ENCODE data around the gene C16orf82.

The C16orf82 gene

GRCh38 chr16:27109666-27110523 is 43.2 kb downstream of the C16orf82 start:
- H3K79me1 ChIP-seq (ENCODE audit: low read length), result no peaks in the 10 kb centered on the region
- no peak overlapping the region for H2AFZ ChIP-seq (ENCODE audit: insufficient read depth, low read length, poor library complexity)
- H3K18ac ChIP-seq (ENCODE audit: low read length), result no peak overlapping the region
- no peak overlapping the region for H4K91ac ChIP-seq (ENCODE audit: low read depth, low read length)
- no peak overlapping the region for H4K8ac ChIP-seq (ENCODE audit: low read depth, low read length)
- no peak overlapping the region for H3K4me3 ChIP-seq (ENCODE audit: low read depth, low read length)
- H2BK120ac ChIP-seq (ENCODE audit: insufficient read depth, low read length, poor library complexity), result no peak overlapping the region
- no peak overlapping the region for H3K4ac ChIP-seq (ENCODE audit: low read depth, low read length)
- peaks cover 0 to 2% of the 10 kb centered on the region in 2 experiments for H3K4me1 ChIP-seq (ENCODE audit: control insufficient read depth in 1 of 2, insufficient read depth in 2 of 2, low read length in 2 of 2)
- no peak overlapping the region for H3K23ac ChIP-seq (ENCODE audit: low read length)
- no peaks in the 10 kb centered on the region for H3K36me3 ChIP-seq (ENCODE audit: control insufficient read depth in 1 of 2, insufficient read depth in 2 of 2, low read length in 2 of 2)
- H3K9ac ChIP-seq (ENCODE audit: low read length), result no peak overlapping the region
- no peaks in the 10 kb centered on the region for H3K27me3 ChIP-seq (ENCODE audit: insufficient read depth, low read length)
- H3K27ac ChIP-seq (ENCODE audit: low read depth, low read length), result no peak overlapping the region
- no peaks in the 10 kb centered on the region for H3K9me3 ChIP-seq (ENCODE audit: insufficient read depth, low read depth, low read length)
- DNase-seq, result peak; percentile 24 to 62
- H2AK5ac ChIP-seq (ENCODE audit: low read length), result no peak overlapping the region
- no peaks in the 10 kb centered on the region for H3K79me2 ChIP-seq (ENCODE audit: control insufficient read depth, insufficient read depth, low read length, poor library complexity)
- no peak overlapping the region for H3K14ac ChIP-seq (ENCODE audit: low read length)
- H2BK5ac ChIP-seq (ENCODE audit: low read depth, low read length, poor library complexity), result no peak overlapping the region
- H4K12ac ChIP-seq (ENCODE audit: low read depth, low read length), result no peak overlapping the region
- no peak overlapping the region for H2BK12ac ChIP-seq (ENCODE audit: low read length)
- peak overlapping the region; percentile 77 for H3K4me2 ChIP-seq (ENCODE audit: low read length)
- no CpG with 5 or more reads among the region's 61 CpGs for WGBS (ENCODE audit: extremely low coverage, insufficient coverage, insufficient read length)

- Histone ChIP-seq H2BK120ac (ENCODE audit: insufficient read depth, low read length, poor library complexity) (no peak overlapping the region), H2AFZ (ENCODE audit: insufficient read depth, low read length, poor library complexity) (no peak overlapping the region), H3K4me2 (ENCODE audit: low read length) (no peak overlapping the region), H4K91ac (ENCODE audit: low read depth, low read length) (no peak overlapping the region), H2BK5ac (ENCODE audit: low read depth, low read length, poor library complexity) (no peak overlapping the region), H3K18ac (ENCODE audit: low read length) (no peak overlapping the region), H4K8ac (ENCODE audit: low read depth, low read length) (no peak overlapping the region), H2BK12ac (ENCODE audit: low read length) (no peak overlapping the region), H3K27ac (ENCODE audit: low read depth, low read length) (no peak overlapping the region), H3K9me3 (ENCODE audit: insufficient read depth, low read depth, low read length) (no peaks in the 10 kb centered on the region), H3K4me3 (ENCODE audit: low read depth, low read length) (no peak overlapping the region), H2AK5ac (ENCODE audit: low read length) (no peak overlapping the region), H3K79me1 (ENCODE audit: low read length) (no peaks in the 10 kb centered on the region), H3K4me1 (ENCODE audit: control insufficient read depth in 1 of 2, insufficient read depth in 2 of 2, low read length in 2 of 2) (peaks cover 0 to 2% of the 10 kb centered on the region in 2 experiments), H3K14ac (ENCODE audit: low read length) (no peak overlapping the region), H3K4ac (ENCODE audit: low read depth, low read length) (no peak overlapping the region), H3K9ac (ENCODE audit: low read length) (no peak overlapping the region), H3K36me3 (ENCODE audit: control insufficient read depth in 1 of 2, insufficient read depth in 2 of 2, low read length in 2 of 2) (no peaks in the 10 kb centered on the region), H3K23ac (ENCODE audit: low read length) (no peak overlapping the region), H4K12ac (ENCODE audit: low read depth, low read length) (no peak overlapping the region), H3K79me2 (ENCODE audit: control insufficient read depth, insufficient read depth, low read length, poor library complexity) (no peaks in the 10 kb centered on the region), H3K27me3 (ENCODE audit: insufficient read depth, low read length) (no peaks in the 10 kb centered on the region)
- WGBS (ENCODE audit: extremely low coverage, insufficient coverage, insufficient read length), result no CpG with 5 or more reads among the region's 7 CpGs
- DNase-seq, result no peak
Measured at GRCh38 chr16:27110524-27110896, 43.8 kb downstream of the C16orf82 start.

GRCh38 chr16:27111486-27111885 is 44.8 kb downstream of the C16orf82 start:
- H3K23ac ChIP-seq (ENCODE audit: low read length), result no peak overlapping the region
- H3K79me1 ChIP-seq (ENCODE audit: low read length), result no peaks in the 10 kb centered on the region
- H3K9me3 ChIP-seq (ENCODE audit: insufficient read depth, low read depth, low read length), result peaks cover 2% of the 10 kb centered on the region
- no peak overlapping the region for H3K18ac ChIP-seq (ENCODE audit: low read length)
- no peak overlapping the region for H2AK5ac ChIP-seq (ENCODE audit: low read length)
- H3K27me3 ChIP-seq (ENCODE audit: insufficient read depth, low read length), result no peaks in the 10 kb centered on the region
- H3K4me2 ChIP-seq (ENCODE audit: low read length), result no peak overlapping the region
- H3K14ac ChIP-seq (ENCODE audit: low read length), result no peak overlapping the region
- DNase-seq, result no peak
- no peak overlapping the region for H2BK120ac ChIP-seq (ENCODE audit: insufficient read depth, low read length, poor library complexity)
- no peak overlapping the region for H2BK12ac ChIP-seq (ENCODE audit: low read length)
- H3K4ac ChIP-seq (ENCODE audit: low read depth, low read length), result no peak overlapping the region
- H4K12ac ChIP-seq (ENCODE audit: low read depth, low read length), result no peak overlapping the region
- no peak overlapping the region for H4K8ac ChIP-seq (ENCODE audit: low read depth, low read length)
- no peak overlapping the region for H3K9ac ChIP-seq (ENCODE audit: low read length)
- H4K91ac ChIP-seq (ENCODE audit: low read depth, low read length), result no peak overlapping the region
- H3K79me2 ChIP-seq (ENCODE audit: control insufficient read depth, insufficient read depth, low read length, poor library complexity), result no peaks in the 10 kb centered on the region
- no peak overlapping the region for H2AFZ ChIP-seq (ENCODE audit: insufficient read depth, low read length, poor library complexity)
- WGBS (ENCODE audit: extremely low coverage, insufficient coverage, insufficient read length), result no CpG with 5 or more reads among the region's 7 CpGs
- no peaks in the 10 kb centered on the region for H3K36me3 ChIP-seq (ENCODE audit: control insufficient read depth in 1 of 2, insufficient read depth in 2 of 2, low read length in 2 of 2)
- no peak overlapping the region for H2BK5ac ChIP-seq (ENCODE audit: low read depth, low read length, poor library complexity)
- no peak overlapping the region for H3K27ac ChIP-seq (ENCODE audit: low read depth, low read length)
- peaks cover 0 to 2% of the 10 kb centered on the region in 2 experiments for H3K4me1 ChIP-seq (ENCODE audit: control insufficient read depth in 1 of 2, insufficient read depth in 2 of 2, low read length in 2 of 2)
- no peak overlapping the region for H3K4me3 ChIP-seq (ENCODE audit: low read depth, low read length)

- Histone ChIP-seq H3K9me3 (ENCODE audit: insufficient read depth, low read depth, low read length) (peaks cover 2% of the 10 kb centered on the region), H2BK5ac (ENCODE audit: low read depth, low read length, poor library complexity) (no peak overlapping the region), H3K27me3 (ENCODE audit: insufficient read depth, low read length) (no peaks in the 10 kb centered on the region), H4K8ac (ENCODE audit: low read depth, low read length) (no peak overlapping the region), H3K27ac (ENCODE audit: low read depth, low read length) (no peak overlapping the region), H3K79me1 (ENCODE audit: low read length) (no peaks in the 10 kb centered on the region), H3K4me1 (ENCODE audit: control insufficient read depth in 1 of 2, insufficient read depth in 2 of 2, low read length in 2 of 2) (peaks cover 0 to 2% of the 10 kb centered on the region in 2 experiments), H3K4me3 (ENCODE audit: low read depth, low read length) (no peak overlapping the region), H3K36me3 (ENCODE audit: control insufficient read depth in 1 of 2, insufficient read depth in 2 of 2, low read length in 2 of 2) (no peaks in the 10 kb centered on the region), H4K12ac (ENCODE audit: low read depth, low read length) (no peak overlapping the region), H3K14ac (ENCODE audit: low read length) (no peak overlapping the region), H2BK12ac (ENCODE audit: low read length) (no peak overlapping the region), H3K4ac (ENCODE audit: low read depth, low read length) (no peak overlapping the region), H3K4me2 (ENCODE audit: low read length) (no peak overlapping the region), H3K9ac (ENCODE audit: low read length) (no peak overlapping the region), H2AFZ (ENCODE audit: insufficient read depth, low read length, poor library complexity) (no peak overlapping the region), H3K79me2 (ENCODE audit: control insufficient read depth, insufficient read depth, low read length, poor library complexity) (no peaks in the 10 kb centered on the region), H2BK120ac (ENCODE audit: insufficient read depth, low read length, poor library complexity) (no peak overlapping the region), H4K91ac (ENCODE audit: low read depth, low read length) (no peak overlapping the region), H2AK5ac (ENCODE audit: low read length) (no peak overlapping the region), H3K23ac (ENCODE audit: low read length) (no peak overlapping the region), H3K18ac (ENCODE audit: low read length) (no peak overlapping the region)
- WGBS (ENCODE audit: extremely low coverage, insufficient coverage, insufficient read length), result no CpG with 5 or more reads among the region's 4 CpGs
- DNase-seq, result no peak
Measured at GRCh38 chr16:27112093-27112811, 45.5 kb downstream of the C16orf82 start.
